ENCODE data around the gene NOXA1.

- TF ChIP-seq CTCF (IDR thresholded peaks at IDR 0.05; ENCODE audit: low read depth, low read length) (no peak), POLR2A (IDR thresholded peaks at IDR 0.05; ENCODE audit: extremely low read depth, insufficient read length) (no peak)
Measured at GRCh38 chr9:137478613-137478961, 55.4 kb downstream of the NOXA1 start.
